ENCODE measurements around the gene EBF3.

DNA sequence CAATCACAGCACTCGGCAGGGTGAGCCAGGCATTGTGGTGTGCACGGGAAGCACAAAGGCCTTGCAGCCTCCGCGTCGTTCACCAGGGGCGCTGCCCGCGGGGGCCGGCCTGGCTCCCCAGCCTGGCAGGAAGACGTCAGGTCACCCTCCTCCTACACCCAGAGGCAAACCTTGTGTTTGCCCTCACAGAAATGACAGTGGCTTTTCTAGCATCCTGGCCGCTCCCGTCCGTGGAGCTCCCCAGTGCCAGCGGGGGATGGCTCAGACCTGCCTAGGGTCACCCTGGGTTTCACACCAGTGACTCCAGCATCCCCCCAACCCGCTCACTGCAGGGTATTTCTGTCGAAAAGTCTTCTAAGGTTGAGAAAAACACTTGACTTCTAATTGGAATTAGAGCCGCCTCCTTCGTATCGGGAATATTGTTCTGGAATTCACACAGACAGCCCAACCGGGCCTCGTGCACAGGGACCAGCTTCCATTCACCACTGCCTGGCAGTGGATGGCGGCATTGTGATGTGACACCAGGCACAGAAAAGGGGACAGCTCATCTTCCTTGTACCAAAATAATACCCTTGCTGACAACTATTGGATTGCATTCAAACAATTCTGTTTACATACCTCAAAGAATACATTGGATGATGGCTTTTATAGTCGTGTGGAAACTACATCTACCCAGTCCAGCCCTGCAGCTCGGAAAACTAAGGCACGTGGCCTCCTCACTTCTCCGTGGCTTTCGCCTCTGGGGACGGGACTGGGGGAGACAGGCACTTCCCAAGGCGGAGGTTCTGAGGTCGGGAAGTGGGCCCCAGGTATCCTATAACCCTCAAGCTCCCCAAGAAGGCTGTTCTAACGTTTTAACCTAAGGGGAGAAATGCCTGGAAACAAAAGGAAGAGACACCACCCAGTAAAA lies 109.0 kb downstream of the EBF3 start:
- TF ChIP-seq, protein P1, sequence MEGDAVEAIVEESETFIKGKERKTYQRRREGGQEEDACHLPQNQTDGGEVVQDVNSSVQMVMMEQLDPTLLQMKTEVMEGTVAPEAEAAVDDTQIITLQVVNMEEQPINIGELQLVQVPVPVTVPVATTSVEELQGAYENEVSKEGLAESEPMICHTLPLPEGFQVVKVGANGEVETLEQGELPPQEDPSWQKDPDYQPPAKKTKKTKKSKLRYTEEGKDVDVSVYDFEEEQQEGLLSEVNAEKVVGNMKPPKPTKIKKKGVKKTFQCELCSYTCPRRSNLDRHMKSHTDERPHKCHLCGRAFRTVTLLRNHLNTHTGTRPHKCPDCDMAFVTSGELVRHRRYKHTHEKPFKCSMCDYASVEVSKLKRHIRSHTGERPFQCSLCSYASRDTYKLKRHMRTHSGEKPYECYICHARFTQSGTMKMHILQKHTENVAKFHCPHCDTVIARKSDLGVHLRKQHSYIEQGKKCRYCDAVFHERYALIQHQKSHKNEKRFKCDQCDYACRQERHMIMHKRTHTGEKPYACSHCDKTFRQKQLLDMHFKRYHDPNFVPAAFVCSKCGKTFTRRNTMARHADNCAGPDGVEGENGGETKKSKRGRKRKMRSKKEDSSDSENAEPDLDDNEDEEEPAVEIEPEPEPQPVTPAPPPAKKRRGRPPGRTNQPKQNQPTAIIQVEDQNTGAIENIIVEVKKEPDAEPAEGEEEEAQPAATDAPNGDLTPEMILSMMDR (IDR thresholded peaks at IDR 0.05) = no peak
- no peak for TF ChIP-seq POLR2A (IDR thresholded peaks at IDR 0.05)
